Endothelial cell of umbilical vein (primary cell): Measurements from ENCODE around the gene SLC22A23.

Experiments used
- EZH2 ChIP-seq: IDR thresholded peaks from 2 replicates; pipeline ENCODE4 v1.6.1; 2012; ENCODE audit warnings: borderline replicate concordance, low read depth, mild to moderate bottlenecking, moderate library complexity, low read length, inconsistent platforms; ENCODE audit not compliant: severe bottlenecking
- JUN ChIP-seq: IDR thresholded peaks from 2 replicates; pipeline ENCODE4 v1.6.1; 2011; ENCODE audit warnings: borderline replicate concordance, low read depth; ENCODE audit not compliant: insufficient read length, insufficient read depth
- POLR2AphosphoS5 ChIP-seq: IDR thresholded peaks from 2 replicates; pipeline ENCODE4 v1.6.1; 2012; ENCODE audit warnings: low read depth, mild to moderate bottlenecking, control low read depth, low read length, moderate library complexity; ENCODE audit not compliant: insufficient read depth
- TF ChIP-seq, protein P1 (sequence below), 2 donors: IDR thresholded peaks; 1 replicate in 1 of 2; 2 replicates in 1 of 2; pipeline ENCODE4 v1.5.1; 2011; ENCODE audit warnings: low read length in 2 of 2, mild to moderate bottlenecking in 2 of 2, moderate library complexity in 2 of 2, control low read depth in 1 of 2, inconsistent platforms in 1 of 2, low read depth in 1 of 2; ENCODE audit not compliant: insufficient read depth in 1 of 2; ENCODE audit errors: extremely low read depth in 1 of 2

DNA sequence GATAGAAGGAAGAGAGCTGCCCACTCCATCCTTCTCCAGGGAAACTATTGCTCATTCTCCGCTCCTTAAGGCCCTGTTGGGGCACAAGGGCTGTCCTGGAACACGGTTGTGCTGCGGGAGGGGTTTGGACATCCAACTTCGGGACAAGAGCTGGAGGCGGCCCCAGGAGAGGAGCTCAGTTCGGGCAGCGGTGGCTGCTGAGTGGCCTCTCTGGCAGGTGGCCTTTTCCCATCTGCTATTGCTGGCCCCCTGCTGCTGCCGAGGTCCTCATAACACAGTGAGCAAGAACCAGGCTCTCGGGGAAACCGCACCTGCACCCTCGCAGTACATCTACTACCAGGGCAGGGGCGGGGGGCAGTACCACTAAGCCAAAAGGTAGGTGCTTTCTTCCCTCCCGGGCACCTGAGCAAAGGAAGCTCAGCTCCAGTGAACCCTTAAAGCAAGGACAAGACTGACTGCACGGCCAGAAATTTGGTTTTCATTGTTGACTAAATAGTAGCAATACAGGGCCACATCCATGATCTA, 134.4 kb downstream of the SLC22A23 start:
- TF ChIP-seq POLR2AphosphoS5 = no peak
- TF ChIP-seq, protein P1, sequence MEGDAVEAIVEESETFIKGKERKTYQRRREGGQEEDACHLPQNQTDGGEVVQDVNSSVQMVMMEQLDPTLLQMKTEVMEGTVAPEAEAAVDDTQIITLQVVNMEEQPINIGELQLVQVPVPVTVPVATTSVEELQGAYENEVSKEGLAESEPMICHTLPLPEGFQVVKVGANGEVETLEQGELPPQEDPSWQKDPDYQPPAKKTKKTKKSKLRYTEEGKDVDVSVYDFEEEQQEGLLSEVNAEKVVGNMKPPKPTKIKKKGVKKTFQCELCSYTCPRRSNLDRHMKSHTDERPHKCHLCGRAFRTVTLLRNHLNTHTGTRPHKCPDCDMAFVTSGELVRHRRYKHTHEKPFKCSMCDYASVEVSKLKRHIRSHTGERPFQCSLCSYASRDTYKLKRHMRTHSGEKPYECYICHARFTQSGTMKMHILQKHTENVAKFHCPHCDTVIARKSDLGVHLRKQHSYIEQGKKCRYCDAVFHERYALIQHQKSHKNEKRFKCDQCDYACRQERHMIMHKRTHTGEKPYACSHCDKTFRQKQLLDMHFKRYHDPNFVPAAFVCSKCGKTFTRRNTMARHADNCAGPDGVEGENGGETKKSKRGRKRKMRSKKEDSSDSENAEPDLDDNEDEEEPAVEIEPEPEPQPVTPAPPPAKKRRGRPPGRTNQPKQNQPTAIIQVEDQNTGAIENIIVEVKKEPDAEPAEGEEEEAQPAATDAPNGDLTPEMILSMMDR (IDR thresholded peaks at IDR 0.05; ENCODE audit: extremely low read depth in 1 of 2, insufficient read depth in 1 of 2, low read depth in 1 of 2, low read length in 2 of 2) = no peak
- TF ChIP-seq EZH2 = no peak
- no peak for TF ChIP-seq JUN
